SK-N-SH treated with all-trans-retinoic acid at 6 μM for 48 hours (cell line): ENCODE measurements around the gene CERT1.

Experiments
- CSDC2 ChIP-seq: fragments of 250-450 bp; sonication (Bioruptor Pico); IDR thresholded peaks from 2 replicates; pipeline ENCODE4 v1.5.0; 2020; ENCODE audit warnings: mild to moderate bottlenecking, moderate library complexity
- ESRRG ChIP-seq: fragments of 250-450 bp; sonication (Bioruptor Pico); IDR thresholded peaks from 2 replicates; pipeline ENCODE4 v1.6.1; 2021; ENCODE audit warnings: mild to moderate bottlenecking
- GLIS3 ChIP-seq: fragments of 250-450 bp; sonication (Bioruptor Pico); IDR thresholded peaks from 2 replicates; pipeline ENCODE4 v1.5.0; 2020; ENCODE audit warnings: mild to moderate bottlenecking, moderate library complexity
- ISL1 ChIP-seq: fragments of 250-450 bp; sonication (Bioruptor Pico); IDR thresholded peaks from 2 replicates; pipeline ENCODE4 v2.1.2; 2022; ENCODE audit warnings: mild to moderate bottlenecking, moderate library complexity
- OSR1 ChIP-seq: fragments of 250-450 bp; sonication (Bioruptor Pico); IDR thresholded peaks from 2 replicates; pipeline ENCODE4 v1.8.0; 2022; ENCODE audit warnings: moderate library complexity, mild to moderate bottlenecking, inconsistent platforms
- RARB ChIP-seq: fragments of 250-450 bp; sonication (Bioruptor Pico); IDR thresholded peaks from 2 replicates; pipeline ENCODE4 v1.8.0; 2021; ENCODE audit warnings: mild to moderate bottlenecking, moderate library complexity
- TCF4 ChIP-seq: fragments of 250-450 bp; sonication (Bioruptor Pico); IDR thresholded peaks from 2 replicates; pipeline ENCODE4 v1.8.0; 2021; ENCODE audit warnings: mild to moderate bottlenecking, moderate library complexity, borderline replicate concordance
- ZC3H10 ChIP-seq: fragments of 250-450 bp; sonication (Bioruptor Pico); IDR thresholded peaks from 2 replicates; pipeline ENCODE4 v1.5.1; 2021; ENCODE audit warnings: mild to moderate bottlenecking, moderate library complexity
- ZFP3 ChIP-seq: fragments of 250-450 bp; sonication (Bioruptor Pico); IDR thresholded peaks from 2 replicates; pipeline ENCODE4 v1.5.0; 2020; ENCODE audit warnings: mild to moderate bottlenecking, moderate library complexity
- TF ChIP-seq, protein P1 (sequence below): fragments of 250-450 bp; sonication (Bioruptor Pico); IDR thresholded peaks from 2 replicates; pipeline ENCODE4 v1.8.0; 2020; ENCODE audit warnings: mild to moderate bottlenecking, moderate library complexity, borderline replicate concordance
- TF ChIP-seq, protein P2 (sequence below): fragments of 250-450 bp; sonication (Bioruptor Pico); IDR thresholded peaks from 2 replicates; pipeline ENCODE4 v1.5.0; 2020; ENCODE audit warnings: mild to moderate bottlenecking, moderate library complexity

DNA sequence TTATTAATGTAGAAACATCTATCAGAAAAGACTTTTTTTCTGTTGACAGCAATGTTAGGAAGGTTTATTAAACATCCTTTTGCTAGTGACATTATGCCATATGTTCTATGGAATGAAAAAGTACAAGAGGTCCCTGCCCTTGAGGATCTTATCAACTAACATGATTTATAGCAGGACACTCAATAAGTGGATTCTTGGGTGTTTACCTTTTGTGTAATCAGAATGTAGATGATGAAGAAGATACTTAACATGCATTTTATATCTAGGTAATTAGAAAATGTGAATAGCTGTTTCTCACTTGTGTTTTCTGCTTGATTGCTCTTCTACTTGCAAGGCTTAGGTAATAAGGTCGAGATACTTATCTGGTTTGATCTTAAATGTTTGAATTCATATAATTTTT lies 169.5 kb downstream of the CERT1 start:
- no peak for TF ChIP-seq RARB (CRISPR knock-in tag)
- no peak for TF ChIP-seq ESRRG (CRISPR knock-in tag)
- TF ChIP-seq ISL1 (CRISPR knock-in tag), result no peak
- no peak for TF ChIP-seq ZFP3 (CRISPR knock-in tag)
- no peak for TF ChIP-seq TCF4 (CRISPR knock-in tag)
- TF ChIP-seq CSDC2 (CRISPR knock-in tag), result no peak
- TF ChIP-seq GLIS3, result no peak
- TF ChIP-seq, protein P1, sequence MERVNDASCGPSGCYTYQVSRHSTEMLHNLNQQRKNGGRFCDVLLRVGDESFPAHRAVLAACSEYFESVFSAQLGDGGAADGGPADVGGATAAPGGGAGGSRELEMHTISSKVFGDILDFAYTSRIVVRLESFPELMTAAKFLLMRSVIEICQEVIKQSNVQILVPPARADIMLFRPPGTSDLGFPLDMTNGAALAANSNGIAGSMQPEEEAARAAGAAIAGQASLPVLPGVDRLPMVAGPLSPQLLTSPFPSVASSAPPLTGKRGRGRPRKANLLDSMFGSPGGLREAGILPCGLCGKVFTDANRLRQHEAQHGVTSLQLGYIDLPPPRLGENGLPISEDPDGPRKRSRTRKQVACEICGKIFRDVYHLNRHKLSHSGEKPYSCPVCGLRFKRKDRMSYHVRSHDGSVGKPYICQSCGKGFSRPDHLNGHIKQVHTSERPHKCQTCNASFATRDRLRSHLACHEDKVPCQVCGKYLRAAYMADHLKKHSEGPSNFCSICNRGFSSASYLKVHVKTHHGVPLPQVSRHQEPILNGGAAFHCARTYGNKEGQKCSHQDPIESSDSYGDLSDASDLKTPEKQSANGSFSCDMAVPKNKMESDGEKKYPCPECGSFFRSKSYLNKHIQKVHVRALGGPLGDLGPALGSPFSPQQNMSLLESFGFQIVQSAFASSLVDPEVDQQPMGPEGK (CRISPR knock-in tag), result no peak
- TF ChIP-seq OSR1, result no peak
- no peak for TF ChIP-seq ZC3H10
- TF ChIP-seq, protein P2, sequence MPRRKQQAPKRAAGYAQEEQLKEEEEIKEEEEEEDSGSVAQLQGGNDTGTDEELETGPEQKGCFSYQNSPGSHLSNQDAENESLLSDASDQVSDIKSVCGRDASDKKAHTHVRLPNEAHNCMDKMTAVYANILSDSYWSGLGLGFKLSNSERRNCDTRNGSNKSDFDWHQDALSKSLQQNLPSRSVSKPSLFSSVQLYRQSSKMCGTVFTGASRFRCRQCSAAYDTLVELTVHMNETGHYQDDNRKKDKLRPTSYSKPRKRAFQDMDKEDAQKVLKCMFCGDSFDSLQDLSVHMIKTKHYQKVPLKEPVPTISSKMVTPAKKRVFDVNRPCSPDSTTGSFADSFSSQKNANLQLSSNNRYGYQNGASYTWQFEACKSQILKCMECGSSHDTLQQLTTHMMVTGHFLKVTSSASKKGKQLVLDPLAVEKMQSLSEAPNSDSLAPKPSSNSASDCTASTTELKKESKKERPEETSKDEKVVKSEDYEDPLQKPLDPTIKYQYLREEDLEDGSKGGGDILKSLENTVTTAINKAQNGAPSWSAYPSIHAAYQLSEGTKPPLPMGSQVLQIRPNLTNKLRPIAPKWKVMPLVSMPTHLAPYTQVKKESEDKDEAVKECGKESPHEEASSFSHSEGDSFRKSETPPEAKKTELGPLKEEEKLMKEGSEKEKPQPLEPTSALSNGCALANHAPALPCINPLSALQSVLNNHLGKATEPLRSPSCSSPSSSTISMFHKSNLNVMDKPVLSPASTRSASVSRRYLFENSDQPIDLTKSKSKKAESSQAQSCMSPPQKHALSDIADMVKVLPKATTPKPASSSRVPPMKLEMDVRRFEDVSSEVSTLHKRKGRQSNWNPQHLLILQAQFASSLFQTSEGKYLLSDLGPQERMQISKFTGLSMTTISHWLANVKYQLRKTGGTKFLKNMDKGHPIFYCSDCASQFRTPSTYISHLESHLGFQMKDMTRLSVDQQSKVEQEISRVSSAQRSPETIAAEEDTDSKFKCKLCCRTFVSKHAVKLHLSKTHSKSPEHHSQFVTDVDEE (CRISPR knock-in tag), result no peak
